ENCODE data around the gene LAMC2.

GRCh38 chr1:183164963-183165362, 21.1 kb upstream of the LAMC2 start:
- TF ChIP-seq CTCF (IDR thresholded peaks at IDR 0.05 in 2 of 3, conservative IDR thresholded peaks at IDR 0.05 in 1 of 3; ENCODE audit: control insufficient read depth in 2 of 3, extremely low read depth in 1 of 3, insufficient read depth in 1 of 3, low read depth in 3 of 3, low read length in 3 of 3) (no peak), TCF12 (IDR thresholded peaks at IDR 0.05; ENCODE audit: low read depth, low read length) (no peak), GABPA (IDR thresholded peaks at IDR 0.05; ENCODE audit: low read depth) (no peak), IRF4 (IDR thresholded peaks at IDR 0.05; ENCODE audit: low read depth, low read length) (no peak), CEBPB (IDR thresholded peaks at IDR 0.05; ENCODE audit: borderline replicate concordance in 1 of 2, low read depth in 2 of 2, low read length in 2 of 2) (no peak), BCLAF1 (IDR thresholded peaks at IDR 0.05) (no peak), EGR1 (IDR thresholded peaks at IDR 0.05; ENCODE audit: borderline replicate concordance in 1 of 2, low read depth in 2 of 2, low read length in 2 of 2) (no peak), SIN3A (IDR thresholded peaks at IDR 0.05; ENCODE audit: low read depth, low read length) (no peak), ZBTB33 (IDR thresholded peaks at IDR 0.05) (no peak), CBX5 (IDR thresholded peaks at IDR 0.05; ENCODE audit: low read depth) (no peak), POLR2AphosphoS5 (IDR thresholded peaks at IDR 0.05; ENCODE audit: low read length) (no peak), HDAC6 (IDR thresholded peaks at IDR 0.05; ENCODE audit: unreplicated experiment) (no peak), TAF1 (IDR thresholded peaks at IDR 0.05; ENCODE audit: borderline replicate concordance, low read depth, low read length) (no peak), ZNF274 (IDR thresholded peaks at IDR 0.05; ENCODE audit: insufficient read depth, insufficient read length) (no peak)
